Fibroblast of pulmonary artery (primary cell): ENCODE results near the gene MAU2.
"Not testable (repeated sequence)": the region's sequence is repeated elsewhere in the genome, so short reads cannot be mapped to it uniquely, and the experiment has no call there.

ENCODE experiments used
- DNase-seq: peaks from one replicate; pipeline ENCODE4 v3.0.0-alpha.2; 2010; ENCODE audit warnings: low read depth
- H3K4me3 ChIP-seq: replicated peaks from 2 replicates; pipeline ENCODE4 v1.5.1; 2011; ENCODE audit warnings: low read depth, mild to moderate bottlenecking, control low read depth, low read length, moderate library complexity
- CTCF ChIP-seq: IDR thresholded peaks from 2 replicates; pipeline ENCODE4 v1.5.1; 2011; ENCODE audit warnings: mild to moderate bottlenecking, control low read depth, low read length, inconsistent platforms; ENCODE audit errors: missing control alignments

The MAU2 gene

DNA sequence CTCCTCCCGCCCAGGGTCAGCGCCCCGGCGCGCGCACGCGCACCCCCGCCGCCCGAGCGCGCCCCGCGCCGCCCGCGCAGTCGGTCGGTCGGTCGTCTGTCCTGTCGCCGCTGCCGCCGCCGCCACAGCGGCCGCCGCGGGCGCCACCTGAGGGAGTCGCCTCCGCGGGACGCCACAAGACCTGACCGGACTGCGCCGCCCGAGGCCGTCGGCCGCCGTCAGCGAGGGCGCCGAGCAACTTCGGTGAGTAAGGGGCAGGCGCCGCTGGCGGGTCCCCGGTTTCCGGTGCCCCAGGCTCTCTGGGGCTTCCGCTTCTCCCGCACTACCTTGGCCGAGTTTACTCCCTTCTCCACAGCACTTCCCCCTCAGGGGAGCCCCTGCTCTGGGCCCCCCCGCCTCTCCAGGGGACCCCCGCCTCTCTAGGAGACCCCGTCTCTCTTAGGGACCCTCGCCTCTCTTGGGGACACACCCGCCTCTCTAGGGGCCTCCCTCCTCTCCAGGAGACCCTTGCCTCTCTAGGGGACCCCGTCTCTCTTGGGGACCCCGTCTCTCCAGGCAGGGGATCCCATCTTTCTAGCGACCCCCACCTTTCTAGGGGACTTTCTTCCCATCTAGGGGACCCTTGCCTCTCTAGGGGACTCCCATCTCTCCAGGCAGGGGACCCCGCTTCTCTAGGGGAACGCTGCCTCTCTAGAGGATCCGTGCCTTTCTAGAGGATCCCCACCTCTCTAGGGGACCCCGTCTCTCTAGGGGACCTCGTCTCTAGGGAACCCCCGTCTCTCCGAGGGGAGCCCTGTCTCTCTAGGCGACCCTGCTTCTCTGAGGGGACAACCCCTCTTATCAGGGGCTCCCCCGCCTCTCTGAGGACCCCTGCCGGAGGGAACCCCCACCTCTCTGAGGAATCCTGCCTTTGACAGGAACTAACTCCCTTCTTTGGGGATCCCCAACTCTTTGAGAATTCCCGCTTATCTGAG, 65.6 kb downstream of the MAU2 start:
- no peak for DNase-seq
- peak overlapping the region; percentile 88 for H3K4me3 ChIP-seq

DNA sequence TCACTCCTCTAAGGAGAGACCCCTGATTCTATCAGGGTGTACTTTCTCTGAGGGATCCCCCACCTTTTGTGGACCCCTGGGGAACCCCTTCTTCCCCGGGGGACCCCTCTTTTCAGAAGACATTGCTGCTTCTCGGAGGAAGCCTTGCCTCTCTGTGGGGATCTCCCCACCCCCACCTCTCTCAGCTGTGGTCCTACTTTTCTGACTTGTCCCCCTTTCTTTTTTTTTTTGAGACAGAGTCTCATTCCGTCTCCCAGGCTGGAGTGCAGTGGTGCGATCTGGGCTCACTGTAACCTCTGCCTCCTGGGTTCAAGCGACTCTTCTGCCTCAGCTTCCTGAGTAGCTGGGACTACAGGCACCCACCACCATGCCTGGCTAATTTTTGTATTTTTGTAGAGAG, 66.5 kb downstream of the MAU2 start:
- H3K4me3 ChIP-seq = peak overlapping the region; percentile 88
- no peak for TF ChIP-seq CTCF
- DNase-seq = no peak

More for the DNA sequence above, 65.6 kb downstream of the MAU2 start:
- peak; percentile 16 for TF ChIP-seq CTCF

DNA sequence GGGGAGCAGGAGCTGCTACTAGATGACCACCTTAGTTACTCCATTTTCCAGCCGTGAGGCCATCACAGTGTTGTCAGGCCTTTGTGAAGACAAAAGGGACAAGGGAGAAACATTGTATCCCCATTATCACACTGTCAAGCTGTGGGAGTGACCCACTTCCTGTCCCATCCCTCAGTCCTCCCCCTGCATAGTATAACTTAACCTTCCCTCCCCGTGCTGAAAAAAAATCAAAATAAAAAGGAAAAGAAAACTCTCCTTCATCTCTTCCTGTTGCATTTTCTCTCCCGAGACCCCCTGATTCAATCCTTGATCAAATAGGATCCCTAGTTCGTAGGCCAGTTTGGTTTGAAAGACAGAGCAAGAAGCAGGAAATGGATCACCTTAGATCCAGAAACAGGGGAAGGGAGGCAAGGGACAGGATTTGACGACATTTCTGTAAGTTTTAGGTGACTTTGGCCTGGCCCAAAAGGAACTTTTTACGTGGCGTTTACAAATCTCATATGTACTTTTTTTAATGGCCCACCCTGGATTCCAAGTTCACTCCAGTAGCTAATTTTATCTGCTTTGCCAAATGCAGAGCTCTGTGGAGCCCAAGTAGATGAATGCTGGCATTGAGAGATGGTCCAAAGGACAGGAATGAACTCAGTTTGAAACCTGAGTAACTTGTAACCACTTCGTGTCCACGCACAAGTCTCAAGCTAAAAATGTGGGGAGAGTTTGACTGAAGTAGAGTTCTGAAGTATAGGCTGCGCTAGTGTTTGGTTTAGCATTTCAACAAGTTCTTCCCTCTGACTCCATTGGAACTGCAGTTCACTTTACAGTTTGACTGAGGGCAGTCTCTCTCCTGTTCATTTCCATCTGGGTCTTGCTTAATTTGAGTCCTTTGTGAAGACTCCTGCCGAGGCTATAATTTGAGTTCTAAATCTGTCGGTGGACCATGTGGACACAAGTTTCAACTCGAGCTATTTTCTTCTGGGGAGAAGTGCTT, 68.2 kb downstream of the MAU2 start:
- DNase-seq = no peak
- no peak overlapping the region for H3K4me3 ChIP-seq
- no peak for TF ChIP-seq CTCF

DNA sequence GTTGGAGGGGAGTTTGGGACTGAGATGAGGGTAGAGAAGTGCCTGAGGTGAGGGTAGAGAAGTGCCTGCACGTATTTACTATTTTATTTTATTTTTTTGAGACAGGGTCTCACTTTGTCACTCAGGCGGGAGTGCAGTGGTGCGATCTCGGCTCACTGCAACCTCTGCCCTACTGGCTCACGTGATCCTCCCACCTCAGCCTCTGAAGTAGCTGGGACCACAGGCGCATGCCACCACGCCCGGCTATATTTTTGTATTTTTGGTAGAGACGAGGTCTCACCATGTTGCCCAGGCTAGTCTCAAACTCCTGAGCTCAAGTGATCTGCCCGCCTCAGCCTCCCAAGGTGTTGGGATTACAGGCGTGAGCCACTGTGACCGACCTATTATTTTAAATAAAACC, 69.1 kb downstream of the MAU2 start:
- not testable (repeated sequence) for DNase-seq, H3K4me3 ChIP-seq

- not testable (repeated sequence) for H3K4me3 ChIP-seq
Observed at GRCh38 chr19:19394333-19394732, 73.7 kb downstream of the MAU2 start.

DNA sequence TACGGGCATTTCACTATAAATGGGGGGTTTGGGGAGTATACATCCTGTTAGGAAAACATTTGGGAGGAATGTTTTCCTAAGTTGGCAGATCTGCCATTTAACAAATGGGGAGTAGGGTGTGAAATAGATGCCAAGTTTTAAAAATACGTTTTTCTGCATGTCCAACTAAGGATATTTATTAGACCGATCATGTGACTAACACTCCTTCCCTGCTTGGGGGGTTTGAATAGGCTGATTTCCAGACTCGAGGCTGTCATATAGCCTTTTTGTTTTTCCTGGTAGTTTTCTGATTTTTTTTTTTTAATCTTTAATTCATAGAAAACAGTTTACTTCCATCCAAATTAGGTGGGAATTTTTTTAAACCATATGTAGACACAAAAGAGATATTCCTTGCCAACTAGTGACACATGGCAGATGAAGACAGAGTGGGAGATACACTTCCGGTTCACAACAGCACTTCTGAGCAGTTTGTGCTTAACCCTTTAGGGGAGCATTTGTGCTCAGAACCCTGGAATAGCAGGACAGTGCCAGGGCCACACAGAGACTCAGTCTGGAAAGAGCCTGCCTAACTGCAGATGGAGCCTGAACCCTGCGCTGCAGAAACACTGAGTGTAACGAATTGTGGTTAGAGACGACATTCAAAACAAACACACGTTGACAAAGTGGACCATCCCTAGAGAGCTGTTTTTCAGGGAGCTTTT, 79.3 kb downstream of the MAU2 start:
- no peak for TF ChIP-seq CTCF
- peak; percentile 65 for DNase-seq
- no peak overlapping the region for H3K4me3 ChIP-seq

More at GRCh38 chr19:19394333-19394732, 73.7 kb downstream of the MAU2 start:
- not testable (repeated sequence) for DNase-seq

- H3K4me3 ChIP-seq = no peak overlapping the region
- no peak for TF ChIP-seq CTCF
- DNase-seq = peak; percentile 52
Observed at GRCh38 chr19:19402656-19403372, 82.2 kb downstream of the MAU2 start.
